ENCODE data around the gene PLSCR4. TPM values are rescaled to one million over a fixed set of nuclear protein-coding genes. Genes with fewer than 3 reads are reported as not detected.

Gene PLSCR4
- total and polyA plus RNA-seq, 2 of the 8 experiments (the other 6 are each of a cell fraction or from before 2014, with no cell fraction given): 1.8 to 2.9 TPM

- TF ChIP-seq POLR2AphosphoS5 (IDR thresholded peaks at IDR 0.05; ENCODE audit: low read depth, low read length) (no peak), GTF2F1 (IDR thresholded peaks at IDR 0.05; ENCODE audit: borderline replicate concordance, low read depth, low read length) (no peak)
Measured at GRCh38 chr3:146195605-146196004, 55.3 kb downstream of the PLSCR4 start (continued).
